Hepatocyte (in vitro differentiated cells): ENCODE data around the gene RGL3. TPM values are rescaled to one million over a fixed set of nuclear protein-coding genes. Genes with fewer than 3 reads are reported as not detected.

Experiments used
- DNase-seq: peaks from one replicate; pipeline ENCODE4 v3.0.0-alpha.2; 2016; ENCODE audit warnings: low spot score
- H2AFZ ChIP-seq: fragments of 200-600 bp; sonication (generic); 2 replicates; pipeline ENCODE4 v1.6.0; 2016; ENCODE audit warnings: antibody characterized with exemption, mild to moderate bottlenecking
- H3K27ac ChIP-seq: fragments of 200-600 bp; sonication (generic); 2 replicates; pipeline ENCODE4 v1.5.1; 2016; ENCODE audit warnings: mild to moderate bottlenecking
- H3K27me3 ChIP-seq: fragments of 200-600 bp; sonication (generic); 2 replicates; pipeline ENCODE4 v1.6.1; 2016
- H3K36me3 ChIP-seq: fragments of 200-600 bp; sonication (generic); replicated peaks from 2 replicates; pipeline ENCODE4 v1.5.1; 2016; ENCODE audit warnings: low read depth; ENCODE audit not compliant: insufficient read depth
- H3K4me1 ChIP-seq: fragments of 200-600 bp; sonication (generic); 2 replicates; pipeline ENCODE4 v1.5.1; 2016; ENCODE audit warnings: mild to moderate bottlenecking, moderate library complexity; ENCODE audit not compliant: insufficient read depth
- H3K4me2 ChIP-seq: fragments of 200-600 bp; sonication (generic); 2 replicates; pipeline ENCODE4 v1.6.0; 2016
- H3K4me3 ChIP-seq: fragments of 200-600 bp; sonication (generic); 2 replicates; pipeline ENCODE4 v1.5.1; 2016; ENCODE audit warnings: mild to moderate bottlenecking
- H3K79me2 ChIP-seq: fragments of 200-600 bp; sonication (generic); 2 replicates; pipeline ENCODE4 v1.6.0; 2017; ENCODE audit warnings: mild to moderate bottlenecking
- H3K9me2 ChIP-seq: fragments of 200-600 bp; sonication (generic); replicated peaks from 2 replicates; pipeline ENCODE4 v1.6.0; 2017; ENCODE audit warnings: mild to moderate bottlenecking; ENCODE audit not compliant: insufficient read depth
- H3K9me3 ChIP-seq: fragments of 200-600 bp; sonication (generic); 2 replicates; pipeline ENCODE4 v1.5.1; 2016; ENCODE audit warnings: low read depth, mild to moderate bottlenecking
- H4K20me1 ChIP-seq: fragments of 200-600 bp; sonication (generic); 2 replicates; pipeline ENCODE4 v1.6.0; 2016; ENCODE audit warnings: mild to moderate bottlenecking; ENCODE audit not compliant: insufficient read depth, poor library complexity, severe bottlenecking
- EZH2 ChIP-seq: fragments of 200-600 bp; sonication (generic); IDR thresholded peaks from 2 replicates; pipeline ENCODE4 v1.6.1; 2016; ENCODE audit warnings: antibody characterized with exemption, mild to moderate bottlenecking, borderline replicate concordance
- EZH2phosphoT487 ChIP-seq: fragments of 200-600 bp; sonication (generic); IDR thresholded peaks from one replicate; pipeline ENCODE4 v1.6.1; 2018; ENCODE audit warnings: antibody characterized with exemption, mild to moderate bottlenecking, low read depth, moderate library complexity; ENCODE audit not compliant: unreplicated experiment, severe bottlenecking
- WGBS: methylation state at CpG from one replicate; pipeline ENCODE4 v1.1.6; 2016; ENCODE audit warnings: low lambda C conversion rate; ENCODE audit errors: missing lambda C conversion rate; 5-methylcytosine and 5-hydroxymethylcytosine counted together
- polyA plus RNA-seq: library from polyadenylated mRNA; unstranded; fragments of >200 nt; fragmentation: Nextera tagmentation; extraction: Ambion mirVana; gene quantifications from 2 replicates; pipeline ENCODE4 v1.2.1, GENCODE V29; 2016
- total RNA-seq: library from RNA; depleted of rRNA; stranded (reverse); fragments of >200 nt; gene quantifications from 2 replicates; pipeline ENCODE4 v1.2.3, GENCODE V29; 2014
- TF ChIP-seq, protein P1 (sequence below): fragments of 200-600 bp; sonication (generic); IDR thresholded peaks from 2 replicates; pipeline ENCODE4 v1.5.1; 2016; ENCODE audit warnings: antibody characterized with exemption, mild to moderate bottlenecking; ENCODE audit not compliant: poor library complexity

Gene RGL3
- total and polyA plus RNA-seq, 2 experiments from 2014 or later, result 20.6 to 55.6 TPM

DNA sequence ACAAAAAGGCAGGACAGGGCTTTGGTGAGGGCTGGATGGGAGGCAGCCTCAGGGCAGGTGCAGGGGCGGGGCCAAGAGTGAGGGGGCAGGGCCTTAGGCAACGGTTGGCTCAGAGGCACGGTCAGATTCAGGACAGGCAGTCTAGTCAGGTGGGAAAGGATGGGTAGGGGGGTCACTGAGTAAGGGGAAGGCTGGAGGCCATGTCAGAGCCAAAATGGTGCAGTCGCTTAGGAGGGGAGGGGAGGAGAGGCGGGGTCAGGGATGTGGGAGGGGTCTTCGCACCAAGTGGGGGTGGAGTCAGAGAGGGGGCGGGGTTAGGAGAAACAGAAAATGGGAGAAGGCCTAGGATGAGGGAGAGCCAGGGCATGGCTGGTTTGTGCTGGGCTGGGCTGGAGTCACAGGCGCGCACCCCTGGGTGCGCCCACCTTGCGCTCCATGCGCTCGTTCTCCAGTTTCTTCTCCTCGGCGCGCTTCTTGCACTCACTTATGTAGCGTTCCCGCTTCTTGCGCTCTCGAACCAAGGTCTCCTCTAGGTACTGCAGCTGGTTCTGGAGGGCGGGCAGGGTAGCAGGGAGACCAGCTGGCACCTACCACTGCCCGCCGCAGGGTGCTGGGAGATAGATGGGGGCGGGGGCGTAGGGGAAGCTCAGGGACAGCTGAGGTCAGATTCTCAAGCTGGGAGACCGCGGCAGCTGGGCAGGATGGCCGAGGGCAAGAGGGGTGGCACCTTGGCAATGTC, 6.8 kb upstream of the RGL3 start:
- no peak for DNase-seq
- H3K79me2 ChIP-seq, result no peaks in the 10 kb centered on the region
- H3K27me3 ChIP-seq, result peaks cover 5% of the 10 kb centered on the region
- no peak for TF ChIP-seq EZH2phosphoT487
- TF ChIP-seq, protein P1, sequence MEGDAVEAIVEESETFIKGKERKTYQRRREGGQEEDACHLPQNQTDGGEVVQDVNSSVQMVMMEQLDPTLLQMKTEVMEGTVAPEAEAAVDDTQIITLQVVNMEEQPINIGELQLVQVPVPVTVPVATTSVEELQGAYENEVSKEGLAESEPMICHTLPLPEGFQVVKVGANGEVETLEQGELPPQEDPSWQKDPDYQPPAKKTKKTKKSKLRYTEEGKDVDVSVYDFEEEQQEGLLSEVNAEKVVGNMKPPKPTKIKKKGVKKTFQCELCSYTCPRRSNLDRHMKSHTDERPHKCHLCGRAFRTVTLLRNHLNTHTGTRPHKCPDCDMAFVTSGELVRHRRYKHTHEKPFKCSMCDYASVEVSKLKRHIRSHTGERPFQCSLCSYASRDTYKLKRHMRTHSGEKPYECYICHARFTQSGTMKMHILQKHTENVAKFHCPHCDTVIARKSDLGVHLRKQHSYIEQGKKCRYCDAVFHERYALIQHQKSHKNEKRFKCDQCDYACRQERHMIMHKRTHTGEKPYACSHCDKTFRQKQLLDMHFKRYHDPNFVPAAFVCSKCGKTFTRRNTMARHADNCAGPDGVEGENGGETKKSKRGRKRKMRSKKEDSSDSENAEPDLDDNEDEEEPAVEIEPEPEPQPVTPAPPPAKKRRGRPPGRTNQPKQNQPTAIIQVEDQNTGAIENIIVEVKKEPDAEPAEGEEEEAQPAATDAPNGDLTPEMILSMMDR, result no peak
- no peak for TF ChIP-seq EZH2
- H2AFZ ChIP-seq, result no peak overlapping the region
- no peaks in the 10 kb centered on the region for H3K9me2 ChIP-seq
- no peaks in the 10 kb centered on the region for H3K9me3 ChIP-seq
- H3K4me2 ChIP-seq, result no peak overlapping the region
- H3K36me3 ChIP-seq, result no peaks in the 10 kb centered on the region
- H3K4me1 ChIP-seq, result peaks cover 13% of the 10 kb centered on the region
- H4K20me1 ChIP-seq, result no peaks in the 10 kb centered on the region
- no peak overlapping the region for H3K4me3 ChIP-seq
- 95% methylated on average over 21 of the region's 28 CpGs for WGBS
- no peak overlapping the region for H3K27ac ChIP-seq

DNA sequence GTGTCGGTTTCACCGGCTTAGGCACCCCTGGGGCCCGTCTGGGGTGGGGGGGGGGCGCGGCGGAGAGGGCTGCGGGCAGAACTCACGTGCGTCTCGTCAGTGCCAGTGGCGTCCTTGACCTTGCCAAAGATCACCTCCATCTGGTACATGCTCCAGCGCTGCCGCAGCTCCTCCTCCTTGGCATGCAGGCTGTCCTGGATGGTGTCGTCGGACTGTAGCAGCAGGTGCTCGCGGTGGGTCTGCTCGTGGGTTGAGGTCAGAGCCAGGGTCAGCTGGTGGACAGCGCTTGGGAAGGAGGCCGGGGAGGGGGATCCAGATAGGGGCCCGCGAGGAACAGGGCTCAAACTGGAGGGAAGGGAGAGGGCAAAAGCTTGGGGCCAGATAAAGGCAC, 4.7 kb upstream of the RGL3 start:
- H3K36me3 ChIP-seq, result no peaks in the 10 kb centered on the region
- H3K27me3 ChIP-seq, result peaks cover 5% of the 10 kb centered on the region
- H3K4me1 ChIP-seq, result peaks cover 21% of the 10 kb centered on the region
- H3K79me2 ChIP-seq, result no peaks in the 10 kb centered on the region
- H2AFZ ChIP-seq, result no peak overlapping the region
- H3K4me3 ChIP-seq, result no peak overlapping the region
- no peak for DNase-seq
- H4K20me1 ChIP-seq, result no peaks in the 10 kb centered on the region
- H3K27ac ChIP-seq, result no peak overlapping the region
- TF ChIP-seq EZH2phosphoT487, result no peak
- no peak for TF ChIP-seq EZH2
- TF ChIP-seq, protein P1, result no peak
- no peaks in the 10 kb centered on the region for H3K9me2 ChIP-seq
- 83% methylated on average over 16 of the region's 22 CpGs for WGBS
- no peaks in the 10 kb centered on the region for H3K9me3 ChIP-seq
- H3K4me2 ChIP-seq, result no peak overlapping the region

DNA sequence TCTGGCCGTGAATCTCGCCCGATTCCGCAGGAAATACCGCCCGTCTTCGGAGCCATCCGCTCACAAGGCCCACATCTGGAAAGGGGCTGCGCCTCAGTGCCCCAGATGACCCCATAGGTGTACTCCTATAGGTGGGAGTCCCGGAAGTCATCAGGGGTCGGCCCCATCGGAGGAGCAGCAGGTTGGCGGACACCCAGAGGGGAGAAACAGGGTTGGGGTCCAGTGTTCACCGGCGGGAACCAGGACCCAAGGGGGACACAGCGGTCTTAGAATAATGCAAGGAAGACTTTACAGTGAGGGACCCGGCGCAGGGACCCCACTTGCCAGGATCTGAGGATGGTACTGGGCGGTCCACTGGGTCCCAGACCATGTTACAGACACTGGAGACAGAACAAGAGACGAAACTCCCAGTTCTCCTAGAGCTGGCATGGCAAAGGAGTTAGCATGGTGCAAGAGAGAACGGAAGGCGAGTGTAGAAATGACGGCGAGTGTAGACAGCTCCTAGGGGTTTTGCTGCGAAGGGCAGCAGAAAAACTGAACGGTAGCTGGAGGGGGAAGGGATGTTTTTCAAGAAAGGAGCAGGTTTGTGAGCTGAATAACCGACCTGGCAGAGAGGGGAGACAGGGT, 4.2 kb upstream of the RGL3 start:
- Histone ChIP-seq H3K27ac (no peak overlapping the region), H3K27me3 (peaks cover 5% of the 10 kb centered on the region), H3K4me3 (no peak overlapping the region), H3K4me1 (peaks cover 21% of the 10 kb centered on the region), H3K36me3 (no peaks in the 10 kb centered on the region), H3K79me2 (no peaks in the 10 kb centered on the region), H2AFZ (no peak overlapping the region), H3K4me2 (no peak overlapping the region), H3K9me2 (no peaks in the 10 kb centered on the region), H4K20me1 (no peaks in the 10 kb centered on the region), H3K9me3 (no peaks in the 10 kb centered on the region)
- WGBS, result 91% methylated on average over 27 of the region's 27 CpGs
- DNase-seq, result no peak
- TF ChIP-seq EZH2 (no peak), EZH2phosphoT487 (no peak)
- TF ChIP-seq, protein P1, result no peak
